GM12878 (cell line): ENCODE results near the gene SPRED3. TPM values are rescaled to one million over a fixed set of nuclear protein-coding genes. Genes with fewer than 3 reads are reported as not detected.
A peak's percentile ranks its signal among the peaks of the same experiment; 100 is the strongest.

Experiments
- CHD1 ChIP-seq: IDR thresholded peaks from 2 replicates; pipeline ENCODE4 v1.6.1; 2012; ENCODE audit warnings: low read depth, low read length, improper control_type of control experiment
- CHD4 ChIP-seq: fragments of 200-600 bp; sonication (generic); IDR thresholded peaks from 2 replicates; pipeline ENCODE4 v1.6.1; 2016; ENCODE audit warnings: mild to moderate bottlenecking
- ELK1 ChIP-seq: IDR thresholded peaks from 2 replicates; pipeline ENCODE4 v1.6.1; 2012; ENCODE audit warnings: low read depth, low read length, improper control_type of control experiment
- FOXM1 ChIP-seq: IDR thresholded peaks from 2 replicates; pipeline ENCODE4 v1.6.1; 2012; ENCODE audit warnings: low read depth, mild to moderate bottlenecking, inconsistent platforms, low read length, moderate library complexity
- GATAD2B ChIP-seq: fragments of 450-650 bp; conservative IDR thresholded peaks from 2 replicates; pipeline ENCODE4 v1.6.1; 2017; ENCODE audit warnings: low read depth, mild to moderate bottlenecking, moderate library complexity
- HSF1 ChIP-seq: fragments of 150-350 bp; IDR thresholded peaks from 2 replicates; pipeline ENCODE4 v1.6.1; 2014; ENCODE audit warnings: mild to moderate bottlenecking, low read depth, low read length
- IRF4 ChIP-seq: IDR thresholded peaks from 2 replicates; pipeline ENCODE4 v1.6.1; 2011; ENCODE audit warnings: low read depth, low read length
- JUNB ChIP-seq: IDR thresholded peaks from 2 replicates; pipeline ENCODE4 v1.6.1; 2016; ENCODE audit warnings: antibody characterized with exemption, mild to moderate bottlenecking
- KDM1A ChIP-seq: fragments of 200-600 bp; sonication (generic); IDR thresholded peaks from 2 replicates; pipeline ENCODE4 v1.6.1; 2016; ENCODE audit warnings: borderline replicate concordance
- LARP7 ChIP-seq: fragments of 450-650 bp; IDR thresholded peaks from 2 replicates; pipeline ENCODE4 v1.6.1; 2017; ENCODE audit warnings: mild to moderate bottlenecking
- POU2F2 ChIP-seq: IDR thresholded peaks from 3 replicates; pipeline ENCODE4 v1.6.1; 2011; ENCODE audit warnings: low read depth, mild to moderate bottlenecking, low read length, borderline replicate concordance
- RB1 ChIP-seq: fragments of 450-650 bp; formaldehyde crosslinking; IDR thresholded peaks from 2 replicates; pipeline ENCODE4 v1.6.1; 2017; ENCODE audit warnings: mild to moderate bottlenecking, borderline replicate concordance
- RBBP5 ChIP-seq: fragments of 200-600 bp; sonication (generic); conservative IDR thresholded peaks from 2 replicates; pipeline ENCODE4 v1.6.1; 2016
- SP1 ChIP-seq: IDR thresholded peaks from one replicate; pipeline ENCODE4 v1.6.1; 2011; ENCODE audit warnings: low read depth, low read length
- TCF3 ChIP-seq: IDR thresholded peaks from 2 replicates; pipeline ENCODE4 v1.6.1; 2012; ENCODE audit warnings: low read depth, mild to moderate bottlenecking, low read length, borderline replicate concordance; ENCODE audit not compliant: insufficient read depth
- USF1 ChIP-seq: IDR thresholded peaks from 2 replicates; pipeline ENCODE4 v1.6.1; 2011; ENCODE audit warnings: borderline replicate concordance, low read depth, mild to moderate bottlenecking, moderate library complexity, mixed read lengths, low read length; ENCODE audit not compliant: insufficient read depth; ENCODE audit errors: extremely low read length
- ZBED1 ChIP-seq: IDR thresholded peaks from 2 replicates; pipeline ENCODE4 v1.6.1; 2016; ENCODE audit warnings: borderline replicate concordance
- ZBTB4 ChIP-seq: fragments of 450-650 bp; formaldehyde crosslinking; IDR thresholded peaks from 2 replicates; pipeline ENCODE4 v1.4.0; 2022; ENCODE audit warnings: mild to moderate bottlenecking, moderate library complexity
- ZNF687 ChIP-seq: fragments of 450-650 bp; IDR thresholded peaks from 2 replicates; pipeline ENCODE4 v1.6.1; 2017; ENCODE audit warnings: mild to moderate bottlenecking, moderate library complexity
- ZZZ3 ChIP-seq: IDR thresholded peaks from 2 replicates; pipeline ENCODE4 v1.6.1; 2011; ENCODE audit warnings: low read depth; ENCODE audit not compliant: control insufficient read depth, insufficient read length
- polyA plus RNA-seq, 11 experiments: library from polyadenylated mRNA; depleted of rRNA in 4 of 11; unstranded in 6 of 11; stranded (reverse) in 5 of 11; fragments of >200 nt; fragmentation: Nextera tagmentation in 4 of 11; fragmentation: Illumina TruSeq in 1 of 11; extraction: Ambion mirVana in 4 of 11; extraction: Trizol in 1 of 11; gene quantifications; 1 replicate in 1 of 11; 2 replicates in 10 of 11; pipeline versions ENCODE4 v1.2.1 to v1.2.3, GENCODE V29; 2011 to 2016; ENCODE audit warnings: inconsistent platforms in 2 of 11, missing spikeins in 2 of 11, low read depth in 1 of 11
- total RNA-seq, 4 experiments: library from RNA; depleted of rRNA in 3 of 4; stranded (reverse); fragments of >200 nt in 3 of 4; fragmentation: Illumina TruSeq in 1 of 4; extraction: Trizol in 1 of 4; gene quantifications; 2 replicates each; pipeline versions ENCODE4 v1.2.1 to v1.2.3, GENCODE V29; 2013 to 2021

The SPRED3 gene
- total and polyA plus RNA-seq, 10 of the 15 experiments (the other 5 are each of a cell fraction or from before 2014, with no cell fraction given) = 0.09 to 1.5 (median 0.31) TPM; not detected in 2

- TF ChIP-seq ZBTB4 (CRISPR knock-in tag) (no peak), HSF1 (0 out of 2 replicates have a peak, but pooled peaks have one; percentile 20), LARP7 (peak; percentile 91), POU2F2 (no peak), ZBED1 (no peak), GATAD2B (peak; percentile 98), FOXM1 (no peak), RBBP5 (no peak), TCF3 (0 out of 2 replicates have a peak, but pooled peaks have one; percentile 37), KDM1A (no peak), USF1 (no peak), ZZZ3 (no peak), ZNF687 (peak; percentile 69; the same call in 1 of the 2 replicates), CHD4 (no peak), RB1 (peak; percentile 87; the same call in 1 of the 2 replicates), ELK1 (0 out of 2 replicates have a peak, but pooled peaks have one; percentile 70), SP1 (peak; percentile 97), IRF4 (no peak), JUNB (no peak), CHD1 (no peak)
These were observed 14.6 kb downstream of the SPRED3 start, which contains the start of gene FAM98C (continued) for GRCh38 chr19:38402967-38403674.
